Astrocyte (in vitro differentiated cells and primary cell): ENCODE measurements around the gene SSH2. TPM values are rescaled to one million over a fixed set of nuclear protein-coding genes. Genes with fewer than 3 reads are reported as not detected.

ENCODE experiments used
- DNase-seq: peaks from one replicate; pipeline ENCODE4 v3.0.0-alpha.2; 2010; ENCODE audit warnings: low read depth
- FAIRE-seq: peaks from 2 replicates; lab custom pipeline; 2011; peaks lifted over from hg19 to GRCh38; lab: Jason Lieb, UNC
- H2AFZ ChIP-seq: 2 replicates; pipeline ENCODE4 v1.6.0; 2012; ENCODE audit warnings: low read depth, low read length, inconsistent platforms
- H3K27ac ChIP-seq: 2 replicates; pipeline ENCODE4 v1.5.1; 2011; ENCODE audit warnings: low read depth, low read length, inconsistent platforms
- H3K27me3 ChIP-seq: 2 replicates; pipeline ENCODE4 v1.6.0; 2011; ENCODE audit warnings: low read length, inconsistent platforms; ENCODE audit not compliant: insufficient read depth
- H3K36me3 ChIP-seq: 2 replicates; pipeline ENCODE4 v1.5.1; 2011; ENCODE audit warnings: low read length, inconsistent platforms; ENCODE audit not compliant: insufficient read depth
- H3K4me1 ChIP-seq: 2 replicates; pipeline ENCODE4 v1.5.1; 2011; ENCODE audit warnings: low read length, inconsistent platforms; ENCODE audit not compliant: insufficient read depth
- H3K4me2 ChIP-seq: 2 replicates; pipeline ENCODE4 v1.6.0; 2012; ENCODE audit warnings: low read length, inconsistent platforms
- H3K4me3 ChIP-seq: 2 replicates; pipeline ENCODE4 v1.5.1; 2011; ENCODE audit warnings: low read depth, mild to moderate bottlenecking, low read length, inconsistent platforms; ENCODE audit not compliant: insufficient read depth
- H3K79me2 ChIP-seq: 2 replicates; pipeline ENCODE4 v1.6.0; 2012; ENCODE audit warnings: mild to moderate bottlenecking, low read length, inconsistent platforms; ENCODE audit not compliant: insufficient read depth
- H3K9ac ChIP-seq: 2 replicates; pipeline ENCODE4 v1.6.0; 2012; ENCODE audit warnings: mild to moderate bottlenecking, low read length, inconsistent platforms
- H3K9me3 ChIP-seq: 2 replicates; pipeline ENCODE4 v1.5.1; 2012; ENCODE audit warnings: low read depth, mild to moderate bottlenecking, low read length, inconsistent platforms; ENCODE audit not compliant: insufficient read depth
- H4K20me1 ChIP-seq: 2 replicates; pipeline ENCODE4 v1.6.0; 2012; ENCODE audit warnings: low read length, inconsistent platforms; ENCODE audit not compliant: insufficient read depth
- H3K27ac Mint-ChIP-seq: one replicate; pipeline ENCODE4 v1.8.0; 2021; ENCODE audit warnings: mild to moderate bottlenecking, mixed read lengths; ENCODE audit not compliant: unreplicated experiment
- H3K27me3 Mint-ChIP-seq: one replicate; pipeline ENCODE4 v1.8.0; 2021; ENCODE audit warnings: low read depth, mixed read lengths; ENCODE audit not compliant: unreplicated experiment
- H3K36me3 Mint-ChIP-seq: one replicate; pipeline ENCODE4 v1.8.0; 2021; ENCODE audit warnings: low read depth, mixed read lengths; ENCODE audit not compliant: unreplicated experiment
- H3K4me1 Mint-ChIP-seq: one replicate; pipeline ENCODE4 v1.8.0; 2021; ENCODE audit warnings: low read depth, mixed read lengths; ENCODE audit not compliant: unreplicated experiment
- H3K4me3 Mint-ChIP-seq: one replicate; pipeline ENCODE4 v1.8.0; 2021; ENCODE audit warnings: mild to moderate bottlenecking, moderate library complexity, mixed read lengths; ENCODE audit not compliant: unreplicated experiment
- H3K9me3 Mint-ChIP-seq: one replicate; pipeline ENCODE4 v1.8.0; 2021; ENCODE audit warnings: mild to moderate bottlenecking, mixed read lengths; ENCODE audit not compliant: unreplicated experiment
- EZH2 ChIP-seq: IDR thresholded peaks from 2 replicates; pipeline ENCODE4 v1.6.1; 2012; ENCODE audit warnings: mild to moderate bottlenecking, low read length, inconsistent platforms; ENCODE audit not compliant: insufficient read depth
- total RNA-seq: library from RNA; stranded (reverse); gene quantifications from 2 replicates; pipeline ENCODE4 v1.2.1, GENCODE V29; 2021
- TF ChIP-seq, protein P1 (sequence below): IDR thresholded peaks from 2 replicates; pipeline ENCODE4 v1.5.1; 2011; ENCODE audit warnings: low read depth, mild to moderate bottlenecking, inconsistent platforms, low read length, moderate library complexity; ENCODE audit not compliant: insufficient read depth

The SSH2 gene
- total RNA-seq, 1 donor from 2014 or later: 31.1 TPM

DNA sequence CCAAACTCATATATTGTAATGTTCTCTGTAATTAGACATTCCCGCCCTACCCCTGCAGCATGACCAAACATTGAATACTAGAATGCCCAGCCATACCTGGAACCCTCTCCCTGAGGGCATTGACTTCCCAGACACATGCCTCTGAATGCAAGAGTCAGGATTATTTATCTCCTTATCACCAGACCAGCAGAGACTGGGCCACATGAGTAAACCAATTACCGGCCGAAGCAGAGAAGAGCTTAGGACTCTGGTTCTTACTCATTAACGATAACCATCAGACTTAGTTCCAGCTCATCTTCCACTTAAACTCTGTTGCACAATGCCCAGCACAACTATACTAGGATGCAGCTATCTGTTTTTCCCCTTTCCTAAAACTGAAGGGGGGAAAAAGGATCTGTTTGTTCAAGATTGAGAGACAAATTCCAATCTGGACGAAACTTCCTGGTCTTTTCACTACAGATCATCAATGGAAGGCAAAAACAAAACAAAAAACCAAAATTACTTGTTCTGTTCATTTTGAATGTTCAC is 219.1 kb downstream of the SSH2 start:
- no peak overlapping the region for H3K4me3 ChIP-seq
- no peaks in the 10 kb centered on the region for H3K79me2 ChIP-seq
- H3K9ac ChIP-seq: no peak overlapping the region
- H3K9me3 ChIP-seq: no peaks in the 10 kb centered on the region
- Mint-ChIP-seq H3K9me3 (no peaks in the 10 kb centered on the region), H3K4me3 (no peak overlapping the region), H3K36me3 (no peaks in the 10 kb centered on the region), H3K27ac (no peak overlapping the region), H3K27me3 (no peaks in the 10 kb centered on the region), H3K4me1 (peaks cover 31% of the 10 kb centered on the region)
- H3K27ac ChIP-seq: no peak overlapping the region
- no peaks in the 10 kb centered on the region for H3K4me1 ChIP-seq
- DNase-seq (peak; percentile 45), FAIRE-seq (no peak)
- no peaks in the 10 kb centered on the region for H3K36me3 ChIP-seq
- no peaks in the 10 kb centered on the region for H3K27me3 ChIP-seq
- H2AFZ ChIP-seq: no peak overlapping the region
- peaks cover 18% of the 10 kb centered on the region for H4K20me1 ChIP-seq
- H3K4me2 ChIP-seq: no peak overlapping the region
- TF ChIP-seq, protein P1, sequence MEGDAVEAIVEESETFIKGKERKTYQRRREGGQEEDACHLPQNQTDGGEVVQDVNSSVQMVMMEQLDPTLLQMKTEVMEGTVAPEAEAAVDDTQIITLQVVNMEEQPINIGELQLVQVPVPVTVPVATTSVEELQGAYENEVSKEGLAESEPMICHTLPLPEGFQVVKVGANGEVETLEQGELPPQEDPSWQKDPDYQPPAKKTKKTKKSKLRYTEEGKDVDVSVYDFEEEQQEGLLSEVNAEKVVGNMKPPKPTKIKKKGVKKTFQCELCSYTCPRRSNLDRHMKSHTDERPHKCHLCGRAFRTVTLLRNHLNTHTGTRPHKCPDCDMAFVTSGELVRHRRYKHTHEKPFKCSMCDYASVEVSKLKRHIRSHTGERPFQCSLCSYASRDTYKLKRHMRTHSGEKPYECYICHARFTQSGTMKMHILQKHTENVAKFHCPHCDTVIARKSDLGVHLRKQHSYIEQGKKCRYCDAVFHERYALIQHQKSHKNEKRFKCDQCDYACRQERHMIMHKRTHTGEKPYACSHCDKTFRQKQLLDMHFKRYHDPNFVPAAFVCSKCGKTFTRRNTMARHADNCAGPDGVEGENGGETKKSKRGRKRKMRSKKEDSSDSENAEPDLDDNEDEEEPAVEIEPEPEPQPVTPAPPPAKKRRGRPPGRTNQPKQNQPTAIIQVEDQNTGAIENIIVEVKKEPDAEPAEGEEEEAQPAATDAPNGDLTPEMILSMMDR: no peak
- TF ChIP-seq EZH2: no peak

- H3K4me2 ChIP-seq: no peak overlapping the region
These were observed 219.5 kb downstream of the SSH2 start for GRCh38 chr17:29710520-29710884.

More at GRCh38 chr17:29710520-29710884, 219.5 kb downstream of the SSH2 start:
- Histone ChIP-seq H3K9me3 (no peaks in the 10 kb centered on the region), H3K36me3 (no peaks in the 10 kb centered on the region), H3K79me2 (no peaks in the 10 kb centered on the region), H3K27ac (no peak overlapping the region), H3K4me3 (no peak overlapping the region), H3K4me1 (no peaks in the 10 kb centered on the region), H3K9ac (no peak overlapping the region), H4K20me1 (peaks cover 15% of the 10 kb centered on the region), H3K27me3 (no peaks in the 10 kb centered on the region), H2AFZ (no peak overlapping the region)
- no peak overlapping the region for H3K27ac Mint-ChIP-seq
- no peaks in the 10 kb centered on the region for H3K27me3 Mint-ChIP-seq
- H3K9me3 Mint-ChIP-seq: no peaks in the 10 kb centered on the region
- H3K36me3 Mint-ChIP-seq: no peaks in the 10 kb centered on the region
- TF ChIP-seq, protein P1: no peak
- TF ChIP-seq EZH2: no peak
- no peak overlapping the region for H3K4me3 Mint-ChIP-seq
- peaks cover 31% of the 10 kb centered on the region for H3K4me1 Mint-ChIP-seq
- FAIRE-seq (no peak), DNase-seq (no peak)
